Thyroid gland (tissue), 4 donors: Measurements from ENCODE around the gene C2CD3.
"Not testable (repeated sequence)": the region's sequence is repeated elsewhere in the genome, so short reads cannot be mapped to it uniquely, and the experiment has no call there.

Experiments
- CTCF ChIP-seq, 6 experiments: fragments of 200-600 bp in 3 of 6; fragments of 450-650 bp in 3 of 6; sonication (generic) in 3 of 6; IDR thresholded peaks; one replicate each; pipeline ENCODE4 v1.5.1; 2016 to 2019; ENCODE audit warnings: antibody characterized with exemption in 6 of 6, mild to moderate bottlenecking in 2 of 6, inconsistent platforms in 1 of 6, moderate library complexity in 1 of 6
- POLR2A ChIP-seq, 2 donors: fragments of 450-650 bp; IDR thresholded peaks; one replicate each; pipeline ENCODE4 v1.6.1; 2017; ENCODE audit warnings: antibody characterized with exemption in 2 of 2, mild to moderate bottlenecking in 2 of 2, moderate library complexity in 1 of 2

GRCh38 chr11:74083927-74084326 lies 86.9 kb downstream of the C2CD3 start:
- TF ChIP-seq POLR2A, CTCF (IDR thresholded peaks at IDR 0.05): not testable (repeated sequence)
